ENCODE results near the gene HOXA7. TPM values are rescaled to one million over a fixed set of nuclear protein-coding genes. Genes with fewer than 3 reads are reported as not detected.

The HOXA7 gene
- total and polyA plus RNA-seq, 10 of the 15 experiments (the other 5 are each of a cell fraction or from before 2014, with no cell fraction given): not detected

- FAIRE-seq: no peak
- Histone ChIP-seq H3K36me3 (ENCODE audit: control insufficient read depth in 2 of 2, insufficient read depth in 2 of 2, low read length in 1 of 2) (no peaks in the 10 kb centered on the region), H3K9me3 (replicated peaks; ENCODE audit: control insufficient read depth, insufficient read depth, low read length) (no peaks in the 10 kb centered on the region; the same call in 2 of the 3 replicates), H3K4me3 (no peak overlapping the region), H3K4me2 (ENCODE audit: control insufficient read depth, insufficient read depth) (no peak overlapping the region), H3K9ac (ENCODE audit: control insufficient read depth, insufficient read depth, low read length) (no peak overlapping the region), H3K27me3 (replicated peaks in 1 of 2; ENCODE audit: control insufficient read depth in 2 of 2, insufficient read depth in 2 of 2, low read length in 1 of 2) (peaks cover 32 to 59% of the 10 kb centered on the region in 2 experiments), H2AFZ (ENCODE audit: control insufficient read depth, low read depth, low read length) (no peak overlapping the region), H3K27ac (ENCODE audit: control insufficient read depth, insufficient read depth) (no peak overlapping the region), H3K79me2 (ENCODE audit: control insufficient read depth, insufficient read depth, low read length) (no peaks in the 10 kb centered on the region), H4K20me1 (ENCODE audit: control insufficient read depth, insufficient read depth) (no peaks in the 10 kb centered on the region), H3K4me1 (ENCODE audit: control insufficient read depth, insufficient read depth, low read length) (no peaks in the 10 kb centered on the region; the same call in 1 of the 2 replicates)
- ChIA-PET RAD21 (ENCODE audit: unreplicated experiment) (interaction anchor here (0.6 kb wide), 1 partner anchor 1470 kb away, joined by 3 read pairs; no protein-coding TSS in a partner anchor), CTCF (interaction anchor here (0.6 to 1.3 kb wide), 2 partner anchors 52 to 404 kb away, joined by 3 to 4 read pairs; no protein-coding TSS in a partner anchor), SMC1A (ENCODE audit: uncharacterized antibody, unreplicated experiment) (interaction anchor here (0.7 kb wide), 1 partner anchor 470 kb away, joined by 3 read pairs; no protein-coding TSS in a partner anchor), POLR2A (no interaction called here)
- no TSS peak for BruUV-seq (replicated peaks)
- in situ Hi-C loops (cut with MboI): loop anchor here (5.0 kb wide), 1 partner anchor 720 kb away; no protein-coding TSS in a partner anchor
- ATAC-seq: no peak
- intact Hi-C loops (cut with micrococcal nuclease; ENCODE audit: unreplicated experiment): no loop called here
- no peak for TF ChIP-seq BMI1 (IDR thresholded peaks at IDR 0.05; ENCODE audit: borderline replicate concordance)
- TF ChIP-seq MTA2 (IDR thresholded peaks at IDR 0.05; ENCODE audit: low read depth): no peak
- TF ChIP-seq BCLAF1 (IDR thresholded peaks at IDR 0.05): no peak
- 41% methylated on average over 29 of the region's 30 CpGs for WGBS (ENCODE audit: insufficient coverage, insufficient replicate concordance, low lambda C conversion rate, missing lambda C conversion rate)
- no peak for DNase-seq (ENCODE audit: low read depth, low spot score)
Observed at GRCh38 chr7:27202018-27202861, 45.8 kb upstream of the HOXA7 start.
